SIG-M5 treated with dmso at 0.1 percent for 504 hours (cell line): ENCODE data around the gene KRTAP4-6.
"Not testable (repeated sequence)": the region's sequence is repeated elsewhere in the genome, so short reads cannot be mapped to it uniquely, and the experiment has no call there.

Experiments used
- DNase-seq: peaks from one replicate; lab custom pipeline; 2025; ENCODE audit not compliant: unreplicated experiment; lab: John Stamatoyannopoulos, UW

Gene KRTAP4-6

DNA sequence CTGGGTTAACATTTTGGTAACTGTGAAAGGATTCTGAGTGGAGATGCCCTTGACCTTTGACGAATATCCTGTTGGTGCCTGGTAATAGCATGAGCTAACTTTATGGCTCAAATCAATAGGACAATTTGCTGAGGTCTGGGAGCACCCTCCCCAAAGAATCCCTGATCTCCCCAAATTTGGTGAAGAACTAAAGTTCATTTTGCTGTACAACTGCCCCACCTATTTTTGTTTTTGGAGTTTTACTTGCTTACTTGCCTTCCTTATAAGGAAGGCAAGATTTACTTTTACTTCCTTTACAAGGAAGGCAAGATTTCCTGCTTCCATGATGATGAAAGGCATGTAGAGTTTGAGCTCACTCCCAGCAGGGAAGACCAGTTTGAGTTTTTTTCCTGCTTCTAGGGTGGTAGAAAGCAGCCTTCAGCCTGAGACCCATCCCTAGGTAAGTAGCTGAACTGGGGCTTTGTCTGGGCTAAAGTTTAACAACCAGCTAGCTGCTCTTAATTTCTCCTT, 32.3 kb downstream of the KRTAP4-6 start:
- no peak for DNase-seq

DNA sequence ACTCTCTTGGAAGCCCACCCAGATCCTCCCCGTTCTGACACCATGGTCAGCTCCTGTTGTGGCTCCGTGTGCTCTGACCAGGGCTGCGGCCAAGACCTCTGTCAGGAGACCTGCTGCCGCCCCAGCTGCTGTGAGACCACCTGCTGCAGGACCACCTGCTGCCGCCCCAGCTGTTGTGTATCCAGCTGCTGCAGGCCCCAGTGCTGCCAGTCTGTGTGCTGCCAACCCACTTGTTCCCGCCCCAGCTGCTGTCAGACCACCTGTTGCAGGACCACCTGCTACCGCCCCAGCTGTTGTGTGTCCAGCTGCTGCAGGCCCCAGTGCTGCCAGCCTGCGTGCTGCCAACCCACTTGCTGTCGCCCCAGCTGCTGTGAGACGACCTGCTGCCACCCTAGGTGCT, 35.0 kb downstream of the KRTAP4-6 start, which contains the start of gene KRTAP4-9:
TSS of gene KRTAP4-9 (plus strand) at position 43 of the 400 bp plus-strand sequence. CDS start at position 43, 0 bp downstream.
- not testable (repeated sequence) for DNase-seq

DNA sequence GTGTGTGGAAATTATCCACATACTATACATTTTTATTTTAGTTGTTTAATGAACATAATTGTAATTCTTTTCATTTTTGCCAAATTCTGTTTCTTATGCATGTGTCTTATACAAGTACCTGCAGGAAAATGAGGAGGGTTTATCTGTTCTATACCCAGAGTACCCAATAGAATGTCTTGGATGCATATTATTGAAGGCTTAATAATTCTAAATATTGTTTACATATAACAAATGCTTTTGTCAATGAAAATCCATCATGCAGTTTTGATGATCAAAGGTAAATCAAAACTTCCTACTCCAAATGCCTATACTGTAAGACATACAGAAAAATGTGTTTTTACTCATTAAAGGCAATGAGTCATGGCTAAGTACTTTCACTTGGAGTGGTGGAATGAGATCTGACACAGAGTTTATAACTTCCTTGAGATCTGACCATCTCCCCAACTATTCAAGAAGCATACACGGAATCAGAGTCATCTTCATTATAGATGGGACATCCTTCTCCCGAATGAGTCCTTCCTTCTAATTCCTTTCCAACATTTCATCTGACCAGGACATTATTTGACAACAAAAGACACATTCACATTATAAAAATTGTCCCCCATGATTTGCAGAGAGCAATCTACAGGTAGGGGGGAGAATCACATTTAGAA, 35.8 kb downstream of the KRTAP4-6 start:
- DNase-seq = not testable (repeated sequence)

DNA sequence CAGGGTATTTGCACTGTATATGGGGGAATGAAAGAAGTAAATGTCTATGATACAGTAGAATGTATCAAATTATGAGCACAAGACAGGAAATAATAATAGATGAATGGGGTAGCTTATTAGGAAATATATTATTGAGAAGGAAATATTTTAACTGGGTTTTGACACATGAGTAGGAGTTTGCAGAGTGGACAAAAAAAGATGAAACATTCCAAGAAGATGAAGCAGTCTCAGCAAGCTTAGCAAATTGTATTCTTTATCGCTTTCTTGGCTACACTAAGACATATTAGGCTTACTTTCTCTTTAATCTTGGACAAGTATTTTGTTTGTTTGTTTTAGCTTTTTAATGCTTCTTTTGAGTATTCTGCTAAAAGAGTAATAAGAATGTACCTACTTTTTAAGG, 36.4 kb downstream of the KRTAP4-6 start:
- no peak for DNase-seq

DNA sequence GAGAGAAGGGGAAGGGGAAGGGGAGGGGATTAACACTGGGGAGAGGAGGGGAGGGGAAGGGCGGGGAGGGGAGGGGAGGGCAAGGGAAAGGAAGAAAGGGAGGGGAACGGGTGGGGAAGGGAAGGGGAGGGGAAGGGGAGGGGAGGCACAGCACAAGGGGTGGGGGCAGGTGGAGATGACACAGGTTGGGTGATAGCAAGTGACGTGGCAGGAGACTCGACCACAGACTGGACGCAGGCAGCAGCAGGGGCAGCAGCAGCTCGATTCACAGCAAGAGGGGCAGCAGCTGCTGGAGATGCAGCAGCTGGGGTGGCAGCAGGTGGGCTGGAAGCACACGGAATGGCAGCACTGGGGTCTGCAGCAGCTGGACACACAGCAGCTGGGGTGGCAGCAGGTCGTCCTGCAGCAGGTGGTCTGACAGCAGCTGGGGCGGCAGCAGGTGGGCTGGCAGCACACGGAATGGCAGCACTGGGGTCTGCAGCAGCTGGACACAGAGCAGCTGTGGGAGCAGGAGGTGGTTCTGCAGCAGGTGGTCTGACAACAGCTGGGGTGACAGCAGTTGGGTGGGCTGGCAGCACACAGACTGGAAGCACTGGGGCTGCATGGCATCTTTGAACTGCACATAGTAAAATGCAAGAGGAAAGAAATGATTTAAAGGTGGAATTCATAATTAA, 38.6 kb downstream of the KRTAP4-6 start, which contains the start of gene KRTAP4-16:
TSS of gene KRTAP4-16 (minus strand) at position 624 of the 674 bp plus-strand sequence. CDS start at position 624, 0 bp downstream.
- DNase-seq = no peak

DNA sequence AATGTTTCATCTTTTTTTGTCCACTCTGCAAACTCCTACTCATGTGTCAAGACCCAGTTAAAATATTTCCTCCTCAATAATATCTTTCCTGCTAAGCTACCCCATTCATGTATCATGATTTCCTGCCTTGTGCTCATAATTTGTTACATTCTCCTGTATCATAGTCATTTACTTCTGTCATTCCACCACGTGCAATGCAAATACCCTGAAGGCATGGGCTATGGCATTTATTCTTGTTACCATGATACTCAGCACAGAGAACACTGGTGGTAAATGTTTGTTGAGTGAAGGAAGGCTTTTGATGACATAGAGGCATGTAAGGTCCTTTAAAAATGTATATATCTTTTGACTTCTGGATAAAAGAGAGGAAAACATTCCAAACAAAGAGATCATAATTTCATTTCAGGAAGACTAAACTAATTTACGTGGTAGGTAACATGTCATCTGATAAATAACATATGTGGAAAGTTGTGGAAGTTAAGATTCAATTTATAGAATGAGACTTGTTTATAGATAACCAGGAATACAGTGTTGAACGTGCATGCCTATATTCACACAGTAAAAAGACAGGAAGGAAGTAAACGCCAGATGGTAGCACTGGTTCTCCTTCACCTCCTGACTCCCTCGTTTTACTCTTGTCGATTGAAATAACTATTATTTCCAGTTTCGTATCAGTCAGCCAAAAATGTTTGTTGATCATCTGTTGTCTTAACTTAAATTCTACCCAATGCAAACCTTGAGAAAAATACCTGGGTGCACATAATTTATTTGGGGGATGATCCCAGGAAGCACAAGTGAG, 40.5 kb downstream of the KRTAP4-6 start:
- DNase-seq = not testable (repeated sequence)

DNA sequence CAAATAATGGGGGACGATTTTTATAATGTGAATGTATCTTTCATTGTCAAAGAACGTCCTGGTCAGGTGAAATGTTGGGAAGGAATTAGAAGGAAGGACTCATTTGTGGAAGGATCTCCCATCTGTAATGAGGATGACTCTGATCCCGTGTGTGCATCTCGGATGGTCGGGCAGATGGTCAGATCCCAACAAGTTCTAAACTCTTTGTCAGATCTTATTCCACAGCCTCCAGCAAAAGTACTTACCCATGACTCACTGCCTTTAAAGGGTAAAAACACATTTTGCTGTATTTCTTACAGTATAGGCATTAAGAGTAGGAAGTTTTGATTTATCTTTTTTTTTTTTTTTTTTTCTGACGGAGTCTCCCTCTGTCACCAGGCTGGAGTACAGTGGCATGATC, 41.9 kb downstream of the KRTAP4-6 start:
- no peak for DNase-seq

DNA sequence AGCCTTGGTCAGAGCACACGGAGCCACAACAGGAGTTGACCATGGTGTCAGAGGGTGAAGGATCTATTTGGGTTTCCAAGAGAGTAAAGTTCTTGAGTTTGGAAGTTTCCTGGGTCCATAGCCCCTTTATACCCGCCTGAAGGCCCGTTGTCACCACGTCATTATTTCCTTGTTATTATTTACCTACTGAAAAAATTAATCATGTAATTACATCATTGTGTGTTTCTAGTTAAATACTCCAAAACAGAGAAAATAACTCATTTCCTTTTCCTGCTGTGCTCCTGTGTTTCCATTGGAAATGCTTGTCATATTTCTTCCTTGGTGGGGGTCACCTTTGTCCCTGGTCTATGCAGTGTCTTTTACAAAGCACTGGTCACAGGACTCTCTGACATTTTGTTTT, 42.3 kb downstream of the KRTAP4-6 start, which contains the start of gene KRTAP4-8:
TSS of gene KRTAP4-8 (minus strand) at position 101 of the 400 bp plus-strand sequence. CDS start at position 43, 58 bp downstream.
- no peak for DNase-seq

DNA sequence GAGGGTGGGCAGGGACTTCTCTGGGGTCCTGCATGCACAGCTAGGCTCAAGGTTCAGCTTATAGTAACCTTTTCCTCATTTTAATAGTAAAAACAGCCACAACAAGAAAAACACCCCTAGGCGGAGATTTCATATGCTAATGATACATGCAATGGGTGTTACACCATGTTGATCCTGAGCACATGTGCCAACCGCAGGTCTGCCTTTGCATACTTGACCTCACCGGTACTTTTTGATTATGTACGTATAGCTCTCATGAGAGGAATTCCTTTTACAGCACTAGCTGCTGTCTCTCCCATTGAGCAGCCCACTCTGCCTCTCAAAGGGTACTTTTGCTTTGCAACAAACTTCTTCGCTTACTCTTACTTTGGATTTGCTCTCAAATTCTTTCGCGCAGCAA, 44.3 kb downstream of the KRTAP4-6 start:
- no peak for DNase-seq
